Vagina (tissue), 2 donors: ENCODE data around the gene TNNT2.

Source experiments
- CTCF ChIP-seq, 3 experiments: fragments of 450-650 bp in 2 of 3; fragments of 200-600 bp in 1 of 3; sonication (generic) in 1 of 3; IDR thresholded peaks; one replicate each; pipeline ENCODE4 v1.5.1; 2017 to 2019; ENCODE audit warnings: antibody characterized with exemption in 3 of 3, mild to moderate bottlenecking in 2 of 3, moderate library complexity in 2 of 3
- POLR2A ChIP-seq, 2 donors: fragments of 450-650 bp; IDR thresholded peaks; one replicate each; pipeline ENCODE4 v1.6.1; 2017; ENCODE audit warnings: antibody characterized with exemption in 2 of 2, mild to moderate bottlenecking in 2 of 2, moderate library complexity in 2 of 2

DNA sequence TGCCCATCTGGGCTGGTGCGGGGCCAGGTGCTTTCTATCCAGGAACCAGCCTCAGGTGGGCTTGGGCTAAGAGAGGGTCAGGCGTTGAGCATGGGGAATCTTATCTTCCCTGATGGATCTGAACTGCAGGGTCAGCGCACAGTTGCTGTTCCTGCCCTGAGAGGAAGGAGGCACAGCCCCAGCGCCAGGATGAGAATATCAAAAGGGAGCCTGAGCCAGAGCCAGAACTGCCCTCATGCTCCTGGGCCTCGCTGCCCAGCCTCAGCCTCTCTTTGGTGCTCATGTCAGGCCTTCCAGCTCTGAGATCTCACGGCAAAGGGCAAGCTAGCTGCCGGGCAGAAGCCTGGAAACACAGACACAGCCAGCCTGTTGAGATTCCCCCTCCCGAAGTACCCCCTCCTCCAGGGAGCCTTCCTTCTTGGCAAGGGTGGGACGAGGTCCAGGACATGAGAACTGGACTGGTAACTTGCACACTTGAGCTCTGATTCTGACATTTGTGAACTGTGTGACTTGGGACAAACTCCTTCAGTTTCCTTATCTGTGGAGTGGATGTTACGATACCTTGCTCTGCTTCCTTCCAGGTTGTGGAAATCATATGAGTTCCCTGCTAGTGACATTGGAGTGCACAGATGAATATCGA is 22.9 kb upstream of the TNNT2 start:
- TF ChIP-seq POLR2A (IDR thresholded peaks at IDR 0.05) = no peak
- TF ChIP-seq CTCF (IDR thresholded peaks at IDR 0.05) = no peak
